Osteoblast (primary cell): ENCODE results near the gene FGF4. TPM values are rescaled to one million over a fixed set of nuclear protein-coding genes. Genes with fewer than 3 reads are reported as not detected.

Source experiments
- DNase-seq: peaks from one replicate; pipeline ENCODE4 v3.0.0; 2011; ENCODE audit warnings: low spot score, mixed read lengths; ENCODE audit not compliant: insufficient read length; ENCODE audit errors: missing footprints
- H2AFZ ChIP-seq: 2 replicates; pipeline ENCODE4 v1.6.0; 2011; ENCODE audit warnings: mild to moderate bottlenecking, low read length
- H3K27ac ChIP-seq: 2 replicates; pipeline ENCODE4 v1.5.1; 2011; ENCODE audit warnings: mild to moderate bottlenecking, low read depth, low read length, moderate library complexity
- H3K27me3 ChIP-seq: 2 replicates; pipeline ENCODE4 v1.6.0; 2012; ENCODE audit warnings: mild to moderate bottlenecking, control low read depth, inconsistent platforms, low read length, moderate library complexity; ENCODE audit not compliant: insufficient read depth
- H3K36me3 ChIP-seq: 2 replicates; pipeline ENCODE4 v1.5.1; 2011; ENCODE audit warnings: mild to moderate bottlenecking, low read length, control low read depth, moderate library complexity; ENCODE audit not compliant: insufficient read depth
- H3K4me1 ChIP-seq: 2 replicates; pipeline ENCODE4 v1.5.1; 2011; ENCODE audit warnings: mild to moderate bottlenecking, low read length, control low read depth, moderate library complexity; ENCODE audit not compliant: insufficient read depth
- H3K4me2 ChIP-seq: 2 replicates; pipeline ENCODE4 v1.6.0; 2011; ENCODE audit warnings: mild to moderate bottlenecking, low read length; ENCODE audit not compliant: insufficient read depth
- H3K4me3 ChIP-seq: fragments of 200-600 bp; sonication (generic); 3 replicates; pipeline ENCODE4 v1.5.1; 2012; ENCODE audit warnings: mild to moderate bottlenecking, low read length, inconsistent platforms; ENCODE audit not compliant: insufficient read depth
- H3K79me2 ChIP-seq: 2 replicates; pipeline ENCODE4 v1.6.0; 2012; ENCODE audit warnings: mild to moderate bottlenecking, low read length, control low read depth, inconsistent platforms; ENCODE audit not compliant: insufficient read depth
- H3K9me3 ChIP-seq: 2 replicates; pipeline ENCODE4 v1.5.1; 2011; ENCODE audit warnings: low read depth, low read length, control low read depth
- H4K20me1 ChIP-seq: 2 replicates; pipeline ENCODE4 v1.6.0; 2012; ENCODE audit warnings: mild to moderate bottlenecking, low read length, control low read depth; ENCODE audit not compliant: insufficient read depth
- total RNA-seq: library from RNA; depleted of rRNA; stranded (reverse); fragments of >200 nt; gene quantifications from 2 replicates; pipeline ENCODE4 v1.2.3, GENCODE V29; 2012
- TF ChIP-seq, protein P1 (sequence below): IDR thresholded peaks from 2 replicates; pipeline ENCODE4 v1.5.1; 2011; ENCODE audit warnings: mild to moderate bottlenecking, low read depth, low read length, moderate library complexity; ENCODE audit errors: extremely low read depth

FGF4 gene
- total RNA-seq, 1 donor = not detected

- peaks cover 9% of the 10 kb centered on the region for H3K27me3 ChIP-seq
- no peaks in the 10 kb centered on the region for H3K9me3 ChIP-seq
- H3K36me3 ChIP-seq = no peaks in the 10 kb centered on the region
- TF ChIP-seq, protein P1, sequence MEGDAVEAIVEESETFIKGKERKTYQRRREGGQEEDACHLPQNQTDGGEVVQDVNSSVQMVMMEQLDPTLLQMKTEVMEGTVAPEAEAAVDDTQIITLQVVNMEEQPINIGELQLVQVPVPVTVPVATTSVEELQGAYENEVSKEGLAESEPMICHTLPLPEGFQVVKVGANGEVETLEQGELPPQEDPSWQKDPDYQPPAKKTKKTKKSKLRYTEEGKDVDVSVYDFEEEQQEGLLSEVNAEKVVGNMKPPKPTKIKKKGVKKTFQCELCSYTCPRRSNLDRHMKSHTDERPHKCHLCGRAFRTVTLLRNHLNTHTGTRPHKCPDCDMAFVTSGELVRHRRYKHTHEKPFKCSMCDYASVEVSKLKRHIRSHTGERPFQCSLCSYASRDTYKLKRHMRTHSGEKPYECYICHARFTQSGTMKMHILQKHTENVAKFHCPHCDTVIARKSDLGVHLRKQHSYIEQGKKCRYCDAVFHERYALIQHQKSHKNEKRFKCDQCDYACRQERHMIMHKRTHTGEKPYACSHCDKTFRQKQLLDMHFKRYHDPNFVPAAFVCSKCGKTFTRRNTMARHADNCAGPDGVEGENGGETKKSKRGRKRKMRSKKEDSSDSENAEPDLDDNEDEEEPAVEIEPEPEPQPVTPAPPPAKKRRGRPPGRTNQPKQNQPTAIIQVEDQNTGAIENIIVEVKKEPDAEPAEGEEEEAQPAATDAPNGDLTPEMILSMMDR = no peak
- no peaks in the 10 kb centered on the region for H3K4me1 ChIP-seq
- H3K79me2 ChIP-seq = no peaks in the 10 kb centered on the region
- H3K4me3 ChIP-seq = no peak overlapping the region
- no peak overlapping the region for H3K27ac ChIP-seq
- no peak for DNase-seq
- no peaks in the 10 kb centered on the region for H4K20me1 ChIP-seq
- no peak overlapping the region for H3K4me2 ChIP-seq
- no peak overlapping the region for H2AFZ ChIP-seq
Measured at GRCh38 chr11:69791276-69792180, 16.4 kb upstream of the FGF4 start.

- H4K20me1 ChIP-seq = no peaks in the 10 kb centered on the region
- no peaks in the 10 kb centered on the region for H3K9me3 ChIP-seq
- H3K36me3 ChIP-seq = no peaks in the 10 kb centered on the region
- no peaks in the 10 kb centered on the region for H3K4me1 ChIP-seq
- no peak overlapping the region for H2AFZ ChIP-seq
- H3K79me2 ChIP-seq = no peaks in the 10 kb centered on the region
- no peak overlapping the region for H3K4me3 ChIP-seq
- H3K4me2 ChIP-seq = no peak overlapping the region
- H3K27me3 ChIP-seq = peaks cover 11% of the 10 kb centered on the region
- DNase-seq = peak; percentile 14
- no peak overlapping the region for H3K27ac ChIP-seq
- TF ChIP-seq, protein P1 = no peak
Measured at GRCh38 chr11:69788956-69789355, 13.8 kb upstream of the FGF4 start.

DNA sequence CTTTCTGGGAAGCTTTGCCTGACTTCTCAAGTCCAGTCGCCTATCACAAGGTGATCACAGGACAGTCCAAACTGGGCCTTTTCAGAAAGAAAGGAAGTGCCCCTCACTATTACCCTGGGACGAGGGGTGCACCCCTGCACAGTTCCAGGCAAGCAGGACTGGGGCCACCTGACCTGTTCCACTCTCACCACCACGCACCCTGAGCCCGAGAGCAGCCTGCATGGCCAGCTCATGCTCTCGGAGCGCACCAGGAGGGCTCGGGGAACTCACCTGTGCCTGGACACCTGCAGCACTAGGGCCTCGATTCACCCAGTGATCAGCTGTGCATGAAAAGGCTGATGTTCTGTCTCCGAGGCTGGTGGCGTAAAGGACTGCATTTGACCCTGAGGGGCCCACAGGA lies 12.8 kb upstream of the FGF4 start:
- H3K27me3 ChIP-seq = peaks cover 12% of the 10 kb centered on the region
- H2AFZ ChIP-seq = no peak overlapping the region
- H3K4me3 ChIP-seq = no peak overlapping the region
- H3K9me3 ChIP-seq = no peaks in the 10 kb centered on the region
- no peak overlapping the region for H3K27ac ChIP-seq
- H3K36me3 ChIP-seq = no peaks in the 10 kb centered on the region
- no peaks in the 10 kb centered on the region for H3K4me1 ChIP-seq
- DNase-seq = no peak
- H3K4me2 ChIP-seq = no peak overlapping the region
- no peaks in the 10 kb centered on the region for H3K79me2 ChIP-seq
- no peaks in the 10 kb centered on the region for H4K20me1 ChIP-seq
- TF ChIP-seq, protein P1 = no peak

- no peak overlapping the region for H2AFZ ChIP-seq
- H3K4me1 ChIP-seq = no peaks in the 10 kb centered on the region
- no peak for DNase-seq
- H3K36me3 ChIP-seq = no peaks in the 10 kb centered on the region
- no peaks in the 10 kb centered on the region for H4K20me1 ChIP-seq
- no peaks in the 10 kb centered on the region for H3K79me2 ChIP-seq
- no peaks in the 10 kb centered on the region for H3K9me3 ChIP-seq
- H3K27ac ChIP-seq = no peak overlapping the region
- H3K4me2 ChIP-seq = no peak overlapping the region
- H3K4me3 ChIP-seq = no peak overlapping the region
- peaks cover 15% of the 10 kb centered on the region for H3K27me3 ChIP-seq
- TF ChIP-seq, protein P1 = no peak
Measured at GRCh38 chr11:69787457-69787856, 12.3 kb upstream of the FGF4 start.
